Activated CD8-positive, alpha-beta memory T cell treated with anti-CD3 and anti-CD28 coated beads, Interleukin-2, amount 50 U/mL, for 1 hour (primary cell): ENCODE results near the gene CCR5AS.

Experiments
- DNase-seq: peaks from one replicate; pipeline ENCODE4 v3.0.0-alpha.2; 2020; ENCODE audit errors: extremely low read depth

The CCR5AS gene

DNA sequence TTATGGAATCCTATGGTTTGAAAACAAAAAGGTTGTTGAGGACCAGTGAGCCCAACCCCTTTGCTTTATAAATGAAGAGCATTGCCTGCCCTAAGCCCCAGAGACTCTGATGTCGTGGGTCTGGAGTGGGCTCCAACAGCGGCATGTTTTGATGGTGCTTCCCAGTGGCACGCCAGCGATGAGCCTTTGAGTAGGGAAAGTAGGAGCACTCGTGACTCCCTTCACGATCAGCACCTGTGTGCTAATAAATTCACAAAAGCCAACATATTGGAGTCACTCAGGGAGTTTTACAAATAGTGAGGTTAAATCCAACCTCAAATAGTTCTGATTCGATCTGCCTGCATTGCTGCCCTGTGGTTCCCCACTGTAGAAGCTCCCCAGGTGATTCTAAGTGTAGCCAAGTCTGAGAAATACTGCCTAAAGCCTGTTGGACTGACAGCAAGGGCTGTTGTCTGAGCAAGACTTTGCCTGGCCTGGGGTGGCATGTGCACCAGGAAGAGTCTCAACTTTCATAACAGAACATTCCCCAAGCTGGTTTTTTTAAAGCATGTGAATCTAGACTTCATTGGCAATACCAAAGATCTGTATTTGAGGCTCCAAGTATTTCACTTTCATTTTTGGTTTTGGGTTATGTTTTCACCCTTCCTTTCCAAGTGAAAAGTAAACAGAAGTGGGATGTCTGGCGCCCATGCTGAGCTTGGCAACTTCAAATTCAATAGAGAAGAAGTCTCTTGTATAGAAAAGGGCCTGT lies 26.2 kb downstream of the CCR5AS start:
- DNase-seq, result no peak

DNA sequence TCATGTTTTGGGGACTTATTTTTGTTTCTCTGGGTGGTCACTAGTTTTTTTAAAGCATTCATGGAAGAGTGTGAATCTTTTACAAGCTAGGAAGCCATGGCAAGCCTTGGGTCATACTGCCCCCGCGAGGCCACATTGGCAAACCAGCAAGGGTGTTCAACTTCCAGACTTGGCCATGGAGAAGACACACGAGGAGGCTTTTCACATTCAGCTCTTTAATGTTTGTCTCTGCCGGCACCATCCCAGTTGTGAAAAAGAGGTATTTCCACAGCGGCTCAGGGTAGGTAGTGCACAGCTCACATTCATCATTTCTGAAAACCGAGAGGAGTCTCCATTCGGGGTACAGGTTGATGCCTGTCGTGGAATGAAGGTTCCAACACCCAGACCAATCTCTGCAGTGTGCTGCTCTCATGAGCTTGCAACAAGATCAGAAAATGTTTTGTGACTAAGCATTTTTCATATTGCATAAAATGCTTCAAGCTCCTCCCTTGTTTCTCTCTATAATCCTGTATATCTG lies 28.4 kb downstream of the CCR5AS start:
- DNase-seq, result no peak

DNA sequence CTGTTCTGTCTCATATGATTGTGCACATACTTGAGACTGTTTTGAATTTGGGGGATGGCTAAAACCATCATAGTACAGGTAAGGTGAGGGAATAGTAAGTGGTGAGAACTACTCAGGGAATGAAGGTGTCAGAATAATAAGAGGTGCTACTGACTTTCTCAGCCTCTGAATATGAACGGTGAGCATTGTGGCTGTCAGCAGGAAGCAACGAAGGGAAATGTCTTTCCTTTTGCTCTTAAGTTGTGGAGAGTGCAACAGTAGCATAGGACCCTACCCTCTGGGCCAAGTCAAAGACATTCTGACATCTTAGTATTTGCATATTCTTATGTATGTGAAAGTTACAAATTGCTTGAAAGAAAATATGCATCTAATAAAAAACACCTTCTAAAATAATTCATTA lies 31.1 kb downstream of the CCR5AS start:
- no peak for DNase-seq

DNA sequence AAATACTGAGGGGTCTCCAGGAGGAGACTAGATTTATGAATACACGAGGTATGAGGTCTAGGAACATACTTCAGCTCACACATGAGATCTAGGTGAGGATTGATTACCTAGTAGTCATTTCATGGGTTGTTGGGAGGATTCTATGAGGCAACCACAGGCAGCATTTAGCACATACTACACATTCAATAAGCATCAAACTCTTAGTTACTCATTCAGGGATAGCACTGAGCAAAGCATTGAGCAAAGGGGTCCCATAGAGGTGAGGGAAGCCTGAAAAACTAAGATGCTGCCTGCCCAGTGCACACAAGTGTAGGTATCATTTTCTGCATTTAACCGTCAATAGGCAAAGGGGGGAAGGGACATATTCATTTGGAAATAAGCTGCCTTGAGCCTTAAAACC lies 31.6 kb downstream of the CCR5AS start:
- DNase-seq, result no peak

DNA sequence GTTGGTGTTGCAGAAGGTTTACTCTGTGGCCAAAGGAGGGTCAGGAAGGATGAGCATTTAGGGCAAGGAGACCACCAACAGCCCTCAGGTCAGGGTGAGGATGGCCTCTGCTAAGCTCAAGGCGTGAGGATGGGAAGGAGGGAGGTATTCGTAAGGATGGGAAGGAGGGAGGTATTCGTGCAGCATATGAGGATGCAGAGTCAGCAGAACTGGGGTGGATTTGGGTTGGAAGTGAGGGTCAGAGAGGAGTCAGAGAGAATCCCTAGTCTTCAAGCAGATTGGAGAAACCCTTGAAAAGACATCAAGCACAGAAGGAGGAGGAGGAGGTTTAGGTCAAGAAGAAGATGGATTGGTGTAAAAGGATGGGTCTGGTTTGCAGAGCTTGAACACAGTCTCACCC lies 32.1 kb downstream of the CCR5AS start:
- no peak for DNase-seq

DNA sequence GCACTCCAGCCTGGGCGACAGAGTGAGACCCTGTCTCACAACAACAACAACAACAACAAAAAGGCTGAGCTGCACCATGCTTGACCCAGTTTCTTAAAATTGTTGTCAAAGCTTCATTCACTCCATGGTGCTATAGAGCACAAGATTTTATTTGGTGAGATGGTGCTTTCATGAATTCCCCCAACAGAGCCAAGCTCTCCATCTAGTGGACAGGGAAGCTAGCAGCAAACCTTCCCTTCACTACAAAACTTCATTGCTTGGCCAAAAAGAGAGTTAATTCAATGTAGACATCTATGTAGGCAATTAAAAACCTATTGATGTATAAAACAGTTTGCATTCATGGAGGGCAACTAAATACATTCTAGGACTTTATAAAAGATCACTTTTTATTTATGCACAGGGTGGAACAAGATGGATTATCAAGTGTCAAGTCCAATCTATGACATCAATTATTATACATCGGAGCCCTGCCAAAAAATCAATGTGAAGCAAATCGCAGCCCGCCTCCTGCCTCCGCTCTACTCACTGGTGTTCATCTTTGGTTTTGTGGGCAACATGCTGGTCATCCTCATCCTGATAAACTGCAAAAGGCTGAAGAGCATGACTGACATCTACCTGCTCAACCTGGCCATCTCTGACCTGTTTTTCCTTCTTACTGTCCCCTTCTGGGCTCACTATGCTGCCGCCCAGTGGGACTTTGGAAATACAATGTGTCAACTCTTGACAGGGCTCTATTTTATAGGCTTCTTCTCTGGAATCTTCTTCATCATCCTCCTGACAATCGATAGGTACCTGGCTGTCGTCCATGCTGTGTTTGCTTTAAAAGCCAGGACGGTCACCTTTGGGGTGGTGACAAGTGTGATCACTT lies 34.1 kb downstream of the CCR5AS start:
- DNase-seq, result no peak

DNA sequence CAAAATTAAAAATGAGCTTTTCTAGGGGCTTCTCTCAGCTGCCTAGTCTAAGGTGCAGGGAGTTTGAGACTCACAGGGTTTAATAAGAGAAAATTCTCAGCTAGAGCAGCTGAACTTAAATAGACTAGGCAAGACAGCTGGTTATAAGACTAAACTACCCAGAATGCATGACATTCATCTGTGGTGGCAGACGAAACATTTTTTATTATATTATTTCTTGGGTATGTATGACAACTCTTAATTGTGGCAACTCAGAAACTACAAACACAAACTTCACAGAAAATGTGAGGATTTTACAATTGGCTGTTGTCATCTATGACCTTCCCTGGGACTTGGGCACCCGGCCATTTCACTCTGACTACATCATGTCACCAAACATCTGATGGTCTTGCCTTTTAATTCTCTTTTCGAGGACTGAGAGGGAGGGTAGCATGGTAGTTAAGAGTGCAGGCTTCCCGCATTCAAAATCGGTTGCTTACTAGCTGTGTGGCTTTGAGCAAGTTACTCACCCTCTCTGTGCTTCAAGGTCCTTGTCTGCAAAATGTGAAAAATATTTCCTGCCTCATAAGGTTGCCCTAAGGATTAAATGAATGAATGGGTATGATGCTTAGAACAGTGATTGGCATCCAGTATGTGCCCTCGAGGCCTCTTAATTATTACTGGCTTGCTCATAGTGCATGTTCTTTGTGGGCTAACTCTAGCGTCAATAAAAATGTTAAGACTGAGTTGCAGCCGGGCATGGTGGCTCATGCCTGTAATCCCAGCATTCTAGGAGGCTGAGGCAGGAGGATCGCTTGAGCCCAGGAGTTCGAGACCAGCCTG lies 35.1 kb downstream of the CCR5AS start:
- no peak for DNase-seq

DNA sequence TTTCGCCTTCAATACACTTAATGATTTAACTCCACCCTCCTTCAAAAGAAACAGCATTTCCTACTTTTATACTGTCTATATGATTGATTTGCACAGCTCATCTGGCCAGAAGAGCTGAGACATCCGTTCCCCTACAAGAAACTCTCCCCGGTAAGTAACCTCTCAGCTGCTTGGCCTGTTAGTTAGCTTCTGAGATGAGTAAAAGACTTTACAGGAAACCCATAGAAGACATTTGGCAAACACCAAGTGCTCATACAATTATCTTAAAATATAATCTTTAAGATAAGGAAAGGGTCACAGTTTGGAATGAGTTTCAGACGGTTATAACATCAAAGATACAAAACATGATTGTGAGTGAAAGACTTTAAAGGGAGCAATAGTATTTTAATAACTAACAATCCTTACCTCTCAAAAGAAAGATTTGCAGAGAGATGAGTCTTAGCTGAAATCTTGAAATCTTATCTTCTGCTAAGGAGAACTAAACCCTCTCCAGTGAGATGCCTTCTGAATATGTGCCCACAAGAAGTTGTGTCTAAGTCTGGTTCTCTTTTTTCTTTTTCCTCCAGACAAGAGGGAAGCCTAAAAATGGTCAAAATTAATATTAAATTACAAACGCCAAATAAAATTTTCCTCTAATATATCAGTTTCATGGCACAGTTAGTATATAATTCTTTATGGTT lies 35.9 kb downstream of the CCR5AS start, which contains the start of gene CCR5:
CCR5 (plus strand) TSS at position 108 of the 680 bp plus-strand sequence. CDS start 1,957 bp downstream, outside the sequence.
- no peak for DNase-seq

DNA sequence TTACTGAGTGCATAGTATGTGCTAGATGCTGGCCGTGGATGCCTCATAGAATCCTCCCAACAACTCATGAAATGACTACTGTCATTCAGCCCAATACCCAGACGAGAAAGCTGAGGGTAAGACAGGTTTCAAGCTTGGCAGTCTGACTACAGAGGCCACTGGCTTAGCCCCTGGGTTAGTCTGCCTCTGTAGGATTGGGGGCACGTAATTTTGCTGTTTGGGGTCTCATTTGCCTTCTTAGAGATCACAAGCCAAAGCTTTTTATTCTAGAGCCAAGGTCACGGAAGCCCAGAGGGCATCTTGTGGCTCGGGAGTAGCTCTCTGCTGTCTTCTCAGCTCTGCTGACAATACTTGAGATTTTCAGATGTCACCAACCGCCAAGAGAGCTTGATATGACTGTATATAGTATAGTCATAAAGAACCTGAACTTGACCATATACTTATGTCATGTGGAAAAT lies 37.2 kb downstream of the CCR5AS start:
- no peak for DNase-seq

DNA sequence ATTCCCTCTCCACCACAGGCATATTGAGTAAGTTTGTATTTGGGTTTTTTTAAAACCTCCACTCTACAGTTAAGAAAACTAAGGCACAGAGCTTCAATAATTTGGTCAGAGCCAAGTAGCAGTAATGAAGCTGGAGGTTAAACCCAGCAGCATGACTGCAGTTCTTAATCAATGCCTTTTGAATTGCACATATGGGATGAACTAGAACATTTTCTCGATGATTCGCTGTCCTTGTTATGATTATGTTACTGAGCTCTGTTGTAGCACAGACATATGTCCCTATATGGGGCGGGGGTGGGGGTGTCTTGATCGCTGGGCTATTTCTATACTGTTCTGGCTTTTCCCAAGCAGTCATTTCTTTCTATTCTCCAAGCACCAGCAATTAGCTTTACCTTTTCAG lies 37.7 kb downstream of the CCR5AS start:
- no peak for DNase-seq

DNA sequence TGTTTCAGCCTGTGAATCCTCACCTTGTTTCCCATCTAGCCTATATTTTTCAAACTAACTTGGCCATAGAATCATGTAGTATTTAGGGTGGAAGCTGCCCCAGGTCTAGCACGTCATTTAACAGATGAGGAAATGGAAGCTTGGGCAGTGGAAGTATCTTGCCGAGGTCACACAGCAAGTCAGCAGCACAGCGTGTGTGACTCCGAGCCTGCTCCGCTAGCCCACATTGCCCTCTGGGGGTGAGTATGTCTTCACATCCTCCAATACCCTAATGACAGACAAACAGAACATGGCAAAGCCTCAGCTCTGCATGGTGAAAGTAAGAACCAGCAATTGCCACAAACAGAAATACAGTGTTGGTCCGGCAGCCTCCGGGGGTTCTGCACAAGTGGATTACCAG lies 38.3 kb downstream of the CCR5AS start:
- peak; percentile 21 for DNase-seq

DNA sequence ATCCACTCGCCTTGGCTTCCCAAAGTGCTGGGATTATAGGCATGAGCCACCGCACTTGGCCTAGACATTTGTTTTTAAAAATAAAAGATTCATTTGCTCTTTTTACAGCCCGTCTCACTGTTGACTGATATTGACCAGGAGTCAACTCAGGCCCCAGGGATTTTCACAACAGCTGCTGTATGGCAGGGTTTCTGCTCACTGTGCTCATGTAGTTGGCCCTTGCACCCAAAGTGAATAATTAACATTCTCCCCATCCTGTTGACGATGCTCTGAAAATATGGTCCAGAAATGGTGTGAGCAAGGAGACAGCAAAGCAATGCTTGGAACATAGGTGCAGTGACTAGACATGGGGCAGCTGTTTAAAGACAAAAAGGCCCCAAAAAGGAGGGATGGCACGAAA lies 39.1 kb downstream of the CCR5AS start:
- no peak for DNase-seq

DNA sequence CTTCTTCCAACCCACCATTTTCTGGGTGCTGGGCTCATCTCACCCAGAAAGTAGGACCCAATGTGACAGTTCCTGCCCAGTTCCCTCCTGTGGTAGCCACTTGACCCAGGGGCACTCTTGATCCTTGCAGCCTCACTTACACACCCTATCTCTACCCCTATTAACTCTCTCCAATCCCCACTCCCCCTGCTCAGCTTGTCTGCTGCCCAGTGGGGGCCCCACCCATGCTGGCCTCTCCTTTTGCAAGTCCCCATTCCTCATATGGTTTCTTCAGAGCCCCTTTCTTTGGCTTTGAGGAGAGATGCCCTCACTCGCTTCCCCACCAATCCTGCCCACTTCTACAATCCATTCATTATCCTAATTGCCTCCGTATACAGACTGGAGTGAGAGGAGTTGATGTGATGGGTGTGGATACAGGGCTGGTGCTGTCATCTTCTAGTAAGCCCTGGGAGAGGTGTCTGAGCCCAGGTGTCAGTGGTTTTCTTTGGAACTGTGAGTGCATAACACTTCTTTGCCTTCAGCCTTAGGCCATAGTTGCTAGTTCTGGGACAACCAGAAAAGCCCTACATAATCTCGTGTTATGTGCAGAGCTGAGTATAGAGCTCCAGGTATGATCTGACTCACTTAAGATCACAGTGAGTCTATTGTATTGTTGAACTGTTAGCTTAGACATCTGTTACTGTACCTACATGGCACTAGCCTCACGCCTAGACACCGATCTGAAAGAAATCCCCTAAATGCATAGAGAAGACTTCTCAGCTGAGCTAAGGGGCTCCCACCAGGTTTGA lies 40.9 kb downstream of the CCR5AS start:
- DNase-seq, result no peak

DNA sequence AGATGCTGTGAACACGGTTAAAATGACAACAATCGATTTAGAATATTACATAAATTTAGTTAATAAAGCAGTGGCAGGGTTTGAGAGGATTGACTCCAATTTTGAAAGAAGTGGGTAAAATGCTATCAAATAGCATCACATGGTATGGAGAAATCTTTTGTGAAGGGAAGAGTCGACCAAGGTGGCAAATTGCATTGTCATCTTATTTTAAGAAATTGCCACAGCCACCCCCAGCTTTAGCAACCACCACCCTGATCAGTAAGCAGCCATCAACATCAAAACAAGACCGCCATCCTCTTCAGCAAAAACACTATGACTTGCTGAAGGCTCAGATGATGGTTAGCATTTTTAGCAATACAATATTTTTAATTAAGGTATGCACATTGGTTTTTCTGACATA lies 41.8 kb downstream of the CCR5AS start:
- DNase-seq, result no peak

DNA sequence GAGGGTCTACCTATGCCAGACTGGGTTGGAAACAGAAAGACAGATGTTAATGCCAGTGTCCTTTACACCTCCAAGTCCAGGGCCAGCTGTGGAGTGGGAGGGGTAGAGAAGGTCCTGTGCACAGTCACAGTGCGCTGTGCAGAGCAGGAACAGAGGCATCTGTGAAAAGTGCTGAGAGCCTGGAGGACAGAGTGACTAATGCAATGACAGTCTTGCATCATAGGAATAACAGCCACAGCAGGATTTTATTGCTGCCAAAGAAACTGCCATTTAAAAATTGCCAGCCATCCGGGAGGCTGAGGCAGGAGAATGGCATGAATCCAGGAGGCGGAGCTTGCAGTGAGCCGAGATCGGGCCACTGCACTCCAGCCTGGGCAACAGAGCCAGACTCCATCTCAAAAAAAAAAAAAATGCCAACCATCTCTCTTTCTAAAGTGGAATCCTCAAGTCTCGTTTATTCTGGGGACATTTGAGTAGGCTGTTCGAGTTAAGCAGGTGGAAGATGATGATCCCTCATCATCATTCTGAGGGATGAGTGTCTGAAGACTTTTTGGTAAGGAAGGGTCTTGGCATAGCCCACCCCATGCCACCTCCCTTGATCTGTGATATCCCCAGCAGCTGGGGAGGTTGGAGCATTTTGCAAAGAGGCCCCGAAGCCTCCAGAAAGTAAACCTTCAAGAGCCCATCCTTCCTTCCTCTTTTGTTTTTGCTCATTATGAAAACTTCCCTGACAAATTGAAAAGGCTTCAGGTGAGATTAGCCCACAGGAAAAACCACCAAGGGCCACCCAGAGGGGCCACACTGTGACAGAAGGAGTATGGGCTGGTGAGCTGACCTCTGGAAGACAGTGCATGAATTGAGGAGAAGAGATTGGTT lies 45.2 kb downstream of the CCR5AS start:
- DNase-seq, result no peak

DNA sequence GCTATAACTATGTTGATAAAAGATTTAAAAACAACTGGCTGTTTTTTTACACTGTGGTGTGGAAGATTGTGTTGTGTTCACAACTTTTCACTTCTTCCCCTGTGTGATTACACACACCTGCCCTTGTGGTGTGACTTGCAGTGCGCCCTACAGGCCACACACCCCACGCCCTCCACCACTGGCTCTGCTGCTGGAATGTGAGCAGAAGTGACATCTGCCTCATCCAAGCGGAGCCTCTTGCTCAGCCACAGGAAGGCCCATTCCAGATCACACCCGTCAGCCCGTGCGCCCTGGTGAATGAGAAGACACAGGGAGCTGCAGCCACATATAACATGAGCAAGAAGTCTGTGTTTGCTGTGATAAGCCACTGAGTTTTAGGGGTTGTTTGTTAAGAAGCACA lies 46.0 kb downstream of the CCR5AS start:
- no peak for DNase-seq

DNA sequence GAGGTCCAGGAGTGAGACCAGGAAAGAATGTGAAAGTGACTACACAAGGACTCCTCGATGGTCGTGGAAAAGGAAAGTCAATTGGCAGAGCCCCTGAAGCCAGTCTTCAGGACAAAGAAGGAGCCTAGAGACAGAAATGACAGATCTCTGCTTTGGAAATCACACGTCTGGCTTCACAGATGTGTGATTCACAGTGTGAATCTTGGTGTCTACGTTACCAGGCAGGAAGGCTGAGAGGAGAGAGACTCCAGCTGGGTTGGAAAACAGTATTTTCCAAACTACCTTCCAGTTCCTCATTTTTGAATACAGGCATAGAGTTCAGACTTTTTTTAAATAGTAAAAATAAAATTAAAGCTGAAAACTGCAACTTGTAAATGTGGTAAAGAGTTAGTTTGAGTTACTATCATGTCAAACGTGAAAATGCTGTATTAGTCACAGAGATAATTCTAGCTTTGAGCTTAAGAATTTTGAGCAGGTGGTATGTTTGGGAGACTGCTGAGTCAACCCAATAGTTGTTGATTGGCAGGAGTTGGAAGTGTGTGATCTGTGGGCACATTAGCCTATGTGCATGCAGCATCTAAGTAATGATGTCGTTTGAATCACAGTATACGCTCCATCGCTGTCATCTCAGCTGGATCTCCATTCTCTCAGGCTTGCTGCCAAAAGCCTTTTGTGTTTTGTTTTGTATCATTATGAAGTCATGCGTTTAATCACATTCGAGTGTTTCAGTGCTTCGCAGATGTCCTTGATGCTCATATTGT lies 47.0 kb downstream of the CCR5AS start:
- no peak for DNase-seq

DNA sequence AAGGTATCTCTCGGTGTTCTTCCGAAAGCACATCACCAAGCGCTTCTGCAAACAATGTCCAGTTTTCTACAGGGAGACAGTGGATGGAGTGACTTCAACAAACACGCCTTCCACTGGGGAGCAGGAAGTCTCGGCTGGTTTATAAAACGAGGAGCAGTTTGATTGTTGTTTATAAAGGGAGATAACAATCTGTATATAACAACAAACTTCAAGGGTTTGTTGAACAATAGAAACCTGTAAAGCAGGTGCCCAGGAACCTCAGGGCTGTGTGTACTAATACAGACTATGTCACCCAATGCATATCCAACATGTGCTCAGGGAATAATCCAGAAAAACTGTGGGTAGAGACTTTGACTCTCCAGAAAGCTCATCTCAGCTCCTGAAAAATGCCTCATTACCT lies 48.4 kb downstream of the CCR5AS start:
- DNase-seq, result no peak

DNA sequence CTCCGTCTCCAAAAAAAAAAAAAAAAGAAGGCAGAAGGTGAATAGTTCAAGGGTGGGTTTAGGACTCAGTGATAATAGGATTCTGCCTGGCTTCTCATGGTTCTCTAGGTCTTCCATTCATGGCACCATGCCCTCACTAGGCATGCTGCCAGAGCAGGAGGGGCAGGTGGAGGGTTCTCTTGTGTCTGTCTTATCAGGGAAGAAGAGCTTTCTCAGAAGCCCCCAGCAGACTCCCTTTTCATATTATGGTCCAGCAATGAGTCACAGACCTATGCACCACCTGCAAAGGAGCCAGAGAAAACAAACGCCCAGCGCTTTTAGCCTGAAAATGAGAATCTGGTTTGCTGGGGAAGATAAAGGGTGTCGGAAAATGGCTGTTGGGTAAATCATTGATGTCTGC lies 50.0 kb downstream of the CCR5AS start:
- no peak for DNase-seq
